ENCODE results near the gene ITPR1. TPM values are rescaled to one million over a fixed set of nuclear protein-coding genes. Genes with fewer than 3 reads are reported as not detected.

ITPR1 gene
- total RNA-seq, 1 donor from 2014 or later = 91.7 TPM

GRCh38 chr3:4882548-4882947 is 389.4 kb downstream of the ITPR1 start:
- H3K36me3 ChIP-seq = no peaks in the 10 kb centered on the region
- no peak overlapping the region for H3K27ac ChIP-seq
- TF ChIP-seq CTCF (IDR thresholded peaks at IDR 0.05) = no peak
- no peak overlapping the region for H3K4me3 ChIP-seq
- H3K27me3 ChIP-seq = no peaks in the 10 kb centered on the region
- no peak for DNase-seq
- H3K4me1 ChIP-seq = no peaks in the 10 kb centered on the region
- intact Hi-C loops (cut with DNase I) = no loop called here
- no peaks in the 10 kb centered on the region for H3K9me3 ChIP-seq
- no peak for ATAC-seq

GRCh38 chr3:4883011-4883410 is 389.9 kb downstream of the ITPR1 start:
- no peaks in the 10 kb centered on the region for H3K4me1 ChIP-seq
- H3K4me3 ChIP-seq = no peak overlapping the region
- intact Hi-C loops (cut with DNase I) = no loop called here
- no peak overlapping the region for H3K27ac ChIP-seq
- DNase-seq = no peak
- no peaks in the 10 kb centered on the region for H3K36me3 ChIP-seq
- no peaks in the 10 kb centered on the region for H3K9me3 ChIP-seq
- TF ChIP-seq CTCF (IDR thresholded peaks at IDR 0.05) = no peak
- H3K27me3 ChIP-seq = no peaks in the 10 kb centered on the region
- no peak for ATAC-seq

GRCh38 chr3:4884888-4885287 is 391.7 kb downstream of the ITPR1 start:
- no peak for ATAC-seq
- intact Hi-C loops (cut with DNase I) = no loop called here
- no peaks in the 10 kb centered on the region for H3K36me3 ChIP-seq

GRCh38 chr3:4885316-4885715 is 392.2 kb downstream of the ITPR1 start:
- TF ChIP-seq CTCF (IDR thresholded peaks at IDR 0.05) = no peak
- intact Hi-C loops (cut with DNase I) = no loop called here
- no peak for DNase-seq

More at GRCh38 chr3:4884888-4885287, 391.7 kb downstream of the ITPR1 start:
- H3K9me3 ChIP-seq = no peaks in the 10 kb centered on the region
- no peak for DNase-seq
- TF ChIP-seq CTCF (IDR thresholded peaks at IDR 0.05) = no peak
- peaks cover 10% of the 10 kb centered on the region for H3K4me1 ChIP-seq
- H3K27ac ChIP-seq = no peak overlapping the region
- no peak overlapping the region for H3K4me3 ChIP-seq
- H3K27me3 ChIP-seq = no peaks in the 10 kb centered on the region

GRCh38 chr3:4886448-4886847 is 393.3 kb downstream of the ITPR1 start:
- peaks cover 10% of the 10 kb centered on the region for H3K4me1 ChIP-seq
- H3K27me3 ChIP-seq = no peaks in the 10 kb centered on the region
- H3K4me3 ChIP-seq = no peak overlapping the region
- H3K9me3 ChIP-seq = no peaks in the 10 kb centered on the region
- no peak overlapping the region for H3K27ac ChIP-seq
- no peak for TF ChIP-seq CTCF (IDR thresholded peaks at IDR 0.05)
- intact Hi-C loops (cut with DNase I) = no loop called here
- ATAC-seq (no peak), DNase-seq (no peak)
- H3K36me3 ChIP-seq = no peaks in the 10 kb centered on the region

More at GRCh38 chr3:4885316-4885715, 392.2 kb downstream of the ITPR1 start:
- H3K4me1 ChIP-seq = peaks cover 10% of the 10 kb centered on the region
- H3K36me3 ChIP-seq = no peaks in the 10 kb centered on the region
- no peaks in the 10 kb centered on the region for H3K9me3 ChIP-seq
- H3K4me3 ChIP-seq = no peak overlapping the region
- H3K27me3 ChIP-seq = no peaks in the 10 kb centered on the region
- ATAC-seq = no peak
- no peak overlapping the region for H3K27ac ChIP-seq

- Histone ChIP-seq H3K9me3 (no peaks in the 10 kb centered on the region), H3K36me3 (no peaks in the 10 kb centered on the region), H3K27ac (no peak overlapping the region), H3K4me3 (no peak overlapping the region), H3K4me1 (peaks cover 10% of the 10 kb centered on the region), H3K27me3 (no peaks in the 10 kb centered on the region)
- ATAC-seq (no peak), DNase-seq (no peak)
- intact Hi-C loops (cut with DNase I) = no loop called here
- TF ChIP-seq CTCF (IDR thresholded peaks at IDR 0.05) = no peak
Measured at GRCh38 chr3:4887177-4887576, 394.0 kb downstream of the ITPR1 start.
